HCT116 (cell line): ENCODE results near the gene IRGQ.

Source experiments
- ATF3 ChIP-seq: IDR thresholded peaks from 2 replicates; pipeline ENCODE4 v1.6.1; 2012
- CTCF ChIP-seq, 3 experiments: fragments of 200-600 bp in 1 of 3; sonication (generic) in 1 of 3; IDR thresholded peaks in 2 of 3; conservative IDR thresholded peaks in 1 of 3; 2 replicates each; pipeline ENCODE4 v1.5.1; 2012 to 2017; ENCODE audit warnings: low read depth in 2 of 3, low read length in 2 of 3, antibody characterized with exemption in 1 of 3, borderline replicate concordance in 1 of 3, control low read depth in 1 of 3, mild to moderate bottlenecking in 1 of 3, mixed read lengths in 1 of 3, mixed run types in 1 of 3, moderate library complexity in 1 of 3; ENCODE audit not compliant: insufficient read depth in 1 of 3
- ELF1 ChIP-seq: IDR thresholded peaks from 2 replicates; pipeline ENCODE4 v1.6.1; 2012; ENCODE audit warnings: low read depth, borderline replicate concordance
- EZH2phosphoT487 ChIP-seq: fragments of 200-600 bp; IDR thresholded peaks from 2 replicates; pipeline ENCODE4 v1.6.1; 2018; ENCODE audit warnings: antibody characterized with exemption, borderline replicate concordance
- JUND ChIP-seq: IDR thresholded peaks from 2 replicates; pipeline ENCODE4 v1.6.1; 2012
- POLR2A ChIP-seq: IDR thresholded peaks from 2 replicates; pipeline ENCODE4 v1.7.0; 2011; ENCODE audit warnings: borderline replicate concordance; ENCODE audit not compliant: insufficient read depth, insufficient read length; ENCODE audit errors: extremely low read depth
- POLR2AphosphoS5 ChIP-seq: IDR thresholded peaks from 2 replicates; pipeline ENCODE4 v1.6.1; 2011; ENCODE audit warnings: mild to moderate bottlenecking, low read depth, low read length, moderate library complexity
- REST ChIP-seq: IDR thresholded peaks from 2 replicates; pipeline ENCODE4 v1.6.1; 2012; ENCODE audit warnings: low read depth
- SIN3A ChIP-seq: IDR thresholded peaks from 2 replicates; pipeline ENCODE4 v1.6.1; 2012; ENCODE audit warnings: low read depth
- ZBTB33 ChIP-seq: IDR thresholded peaks from 2 replicates; pipeline ENCODE4 v1.6.1; 2011; ENCODE audit warnings: mild to moderate bottlenecking, low read length, moderate library complexity; ENCODE audit not compliant: insufficient replicate concordance; ENCODE audit errors: extremely low read depth

GRCh38 chr19:43620061-43621001 is 24.4 kb upstream of the IRGQ start:
- TF ChIP-seq POLR2A, result no peak
- TF ChIP-seq EZH2phosphoT487, result no peak
- no peak for TF ChIP-seq ATF3
- no peak for TF ChIP-seq CTCF (IDR thresholded peaks at IDR 0.05 in 2 of 3, conservative IDR thresholded peaks at IDR 0.05 in 1 of 3; ENCODE audit: borderline replicate concordance in 1 of 3, insufficient read depth in 1 of 3, low read depth in 2 of 3, low read length in 2 of 3)
- TF ChIP-seq ZBTB33, result no peak
- no peak for TF ChIP-seq ELF1
- TF ChIP-seq POLR2AphosphoS5, result peak; percentile 20; the same call in 1 of the 2 replicates
- TF ChIP-seq JUND, result no peak
- TF ChIP-seq REST, result no peak
- no peak for TF ChIP-seq SIN3A
